HUES48 (cell line): Measurements from ENCODE around the gene CLSTN2.

ENCODE experiments used
- H3K27ac ChIP-seq: one replicate; pipeline ENCODE4 v1.7.0; 2013; ENCODE audit warnings: low read depth, low read length, inconsistent platforms
- H3K27me3 ChIP-seq: 2 replicates; pipeline ENCODE4 v1.6.1; 2013; ENCODE audit warnings: mild to moderate bottlenecking, low read length; ENCODE audit not compliant: control insufficient read depth, insufficient read depth
- H3K36me3 ChIP-seq: 2 replicates; pipeline ENCODE4 v1.6.1; 2013; ENCODE audit warnings: low read length; ENCODE audit not compliant: control insufficient read depth, insufficient read depth
- H3K4me1 ChIP-seq: 2 replicates; pipeline ENCODE4 v1.6.1; 2013; ENCODE audit warnings: mild to moderate bottlenecking, low read length; ENCODE audit not compliant: control insufficient read depth, insufficient read depth
- H3K4me3 ChIP-seq: 2 replicates; pipeline ENCODE4 v1.5.1; 2013; ENCODE audit warnings: mild to moderate bottlenecking, low read depth, low read length
- H3K9ac ChIP-seq: 2 replicates; pipeline ENCODE4 v1.6.1; 2013; ENCODE audit warnings: mild to moderate bottlenecking, low read depth, low read length, moderate library complexity
- H3K9me3 ChIP-seq: 2 replicates; pipeline ENCODE4 v1.6.1; 2013; ENCODE audit warnings: low read length; ENCODE audit not compliant: control insufficient read depth, insufficient read depth

Gene CLSTN2

DNA sequence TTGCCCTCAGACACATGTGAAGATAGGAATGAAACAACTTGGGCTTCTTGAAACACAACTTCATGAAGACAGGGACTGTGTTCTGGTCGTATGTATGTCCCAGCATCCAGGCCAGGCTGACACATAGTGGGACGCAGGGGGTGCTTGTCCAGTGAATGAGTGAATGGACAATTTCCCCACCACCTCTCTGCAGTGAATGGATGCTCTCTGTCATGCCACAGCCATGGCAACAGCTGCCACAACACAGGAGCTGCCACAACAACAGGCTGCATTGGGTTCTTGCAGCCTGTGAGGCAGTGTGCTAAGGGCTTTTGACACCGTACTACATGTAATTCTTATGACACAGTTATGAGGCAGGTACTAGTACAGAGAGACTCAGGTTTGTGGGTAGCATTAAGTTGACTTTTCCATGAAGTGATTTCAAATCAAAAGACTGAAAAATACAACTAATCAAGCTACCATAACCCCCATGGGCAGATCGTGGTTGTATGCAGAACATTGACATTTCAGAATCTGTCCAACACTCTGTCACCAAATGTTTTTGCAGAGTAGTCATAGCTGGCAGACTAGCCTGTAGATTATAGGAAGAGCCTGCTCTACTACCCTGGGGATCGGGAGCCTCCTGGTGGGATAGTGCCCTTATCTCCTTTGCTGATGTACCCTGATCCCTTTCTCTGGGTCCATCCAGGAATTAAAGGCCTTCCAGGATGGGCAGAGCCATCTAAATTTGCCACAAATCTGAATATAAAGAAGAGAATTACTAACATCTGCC, 40.8 kb downstream of the CLSTN2 start:
- Histone ChIP-seq H3K9ac (no peak overlapping the region), H3K27ac (no peak overlapping the region), H3K4me3 (no peak overlapping the region), H3K9me3 (no peaks in the 10 kb centered on the region), H3K27me3 (no peaks in the 10 kb centered on the region), H3K4me1 (no peaks in the 10 kb centered on the region), H3K36me3 (no peaks in the 10 kb centered on the region)

DNA sequence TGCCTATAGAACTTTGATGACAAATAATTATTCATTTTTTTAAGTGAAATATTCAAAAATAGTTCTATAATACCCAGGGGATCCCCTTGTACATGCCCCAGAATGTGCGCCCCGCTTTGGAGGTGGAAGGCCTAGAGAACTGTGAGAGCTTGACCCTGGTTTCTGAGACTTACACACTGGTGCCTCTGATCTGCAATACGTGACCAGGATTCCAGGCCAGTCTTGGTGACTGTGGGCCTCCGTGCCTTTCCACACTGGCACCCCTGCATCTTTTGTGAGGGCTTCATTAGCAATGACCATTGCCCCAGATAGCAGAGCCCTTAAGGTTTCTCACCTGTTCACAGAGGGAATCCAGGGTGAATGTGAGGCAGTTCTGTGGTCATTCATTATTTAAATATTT, 44.0 kb downstream of the CLSTN2 start:
- no peaks in the 10 kb centered on the region for H3K36me3 ChIP-seq
- H3K9ac ChIP-seq = no peak overlapping the region
- no peaks in the 10 kb centered on the region for H3K4me1 ChIP-seq
- H3K27ac ChIP-seq = no peak overlapping the region
- H3K27me3 ChIP-seq = no peaks in the 10 kb centered on the region; the same call in 1 of the 2 replicates
- H3K4me3 ChIP-seq = no peak overlapping the region
- no peaks in the 10 kb centered on the region for H3K9me3 ChIP-seq

DNA sequence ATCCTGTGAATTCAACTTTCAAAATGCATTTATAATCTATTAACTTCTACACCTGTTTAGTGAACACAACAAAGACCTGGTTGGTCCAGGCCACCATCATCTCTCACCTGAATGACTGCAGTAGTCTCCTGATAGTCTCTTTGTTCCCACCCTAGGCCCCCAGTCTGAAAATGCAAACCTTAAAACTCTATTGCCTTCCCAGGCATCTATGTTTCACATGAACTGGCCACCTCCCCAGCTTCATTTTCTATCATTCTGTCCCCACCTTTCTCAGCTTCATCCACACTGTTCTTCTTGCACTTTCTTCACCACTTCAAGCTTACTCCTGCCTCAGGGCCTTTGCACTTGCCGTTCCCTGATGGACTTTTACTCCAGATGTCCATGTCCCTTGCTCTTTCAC, 45.0 kb downstream of the CLSTN2 start:
- no peak overlapping the region for H3K9ac ChIP-seq
- no peaks in the 10 kb centered on the region for H3K9me3 ChIP-seq
- H3K4me3 ChIP-seq = no peak overlapping the region

DNA sequence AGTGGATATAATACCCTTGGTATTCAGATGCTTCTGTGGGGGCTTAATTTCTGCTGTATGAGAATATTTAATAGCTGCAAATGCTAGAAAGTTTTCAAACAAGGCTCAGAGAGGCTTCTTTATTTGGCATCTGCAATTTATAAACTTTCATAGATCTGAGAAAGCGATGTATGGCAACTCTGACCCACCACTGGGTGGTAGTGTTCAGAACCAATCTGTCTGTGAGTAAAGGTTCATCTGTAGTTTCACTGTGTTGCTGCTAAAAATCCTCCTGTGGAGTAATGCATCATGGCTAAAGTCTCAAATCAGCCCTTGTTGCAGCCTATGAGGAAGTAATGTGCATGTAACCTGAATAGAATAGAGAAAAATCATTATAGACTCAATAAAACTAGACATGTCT, 47.4 kb downstream of the CLSTN2 start:
- H3K4me1 ChIP-seq = no peaks in the 10 kb centered on the region
- H3K27ac ChIP-seq = no peak overlapping the region
- H3K9ac ChIP-seq = no peak overlapping the region
- no peak overlapping the region for H3K4me3 ChIP-seq
- H3K27me3 ChIP-seq = no peaks in the 10 kb centered on the region; the same call in 1 of the 2 replicates
- H3K36me3 ChIP-seq = no peaks in the 10 kb centered on the region
- no peaks in the 10 kb centered on the region for H3K9me3 ChIP-seq

More for the DNA sequence above, 45.0 kb downstream of the CLSTN2 start:
- H3K27ac ChIP-seq = no peak overlapping the region
- no peaks in the 10 kb centered on the region for H3K4me1 ChIP-seq
- no peaks in the 10 kb centered on the region for H3K36me3 ChIP-seq
- no peaks in the 10 kb centered on the region; the same call in 1 of the 2 replicates for H3K27me3 ChIP-seq

DNA sequence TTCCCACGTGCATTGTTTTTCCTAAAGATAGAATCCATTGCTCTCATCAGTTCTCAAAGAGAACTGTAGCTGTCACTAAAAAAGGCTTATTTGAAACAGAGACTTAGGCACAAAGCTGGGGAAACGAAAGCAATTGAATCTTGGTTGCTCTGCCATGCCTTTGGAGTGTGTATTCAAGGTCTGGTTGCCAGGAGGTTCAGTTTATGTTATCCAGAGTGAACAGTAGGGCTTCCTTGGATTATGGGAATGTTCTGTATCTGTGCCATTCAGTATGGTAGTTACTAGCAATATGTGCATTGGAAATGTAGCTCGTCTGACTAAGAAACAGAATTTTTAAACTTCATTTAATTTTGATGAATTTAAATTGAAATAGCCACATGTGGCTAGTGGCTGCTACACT, 50.6 kb downstream of the CLSTN2 start:
- Histone ChIP-seq H3K4me3 (no peak overlapping the region), H3K36me3 (no peaks in the 10 kb centered on the region), H3K27ac (no peak overlapping the region), H3K9ac (no peak overlapping the region), H3K9me3 (no peaks in the 10 kb centered on the region), H3K27me3 (no peaks in the 10 kb centered on the region; the same call in 1 of the 2 replicates), H3K4me1 (no peaks in the 10 kb centered on the region)

DNA sequence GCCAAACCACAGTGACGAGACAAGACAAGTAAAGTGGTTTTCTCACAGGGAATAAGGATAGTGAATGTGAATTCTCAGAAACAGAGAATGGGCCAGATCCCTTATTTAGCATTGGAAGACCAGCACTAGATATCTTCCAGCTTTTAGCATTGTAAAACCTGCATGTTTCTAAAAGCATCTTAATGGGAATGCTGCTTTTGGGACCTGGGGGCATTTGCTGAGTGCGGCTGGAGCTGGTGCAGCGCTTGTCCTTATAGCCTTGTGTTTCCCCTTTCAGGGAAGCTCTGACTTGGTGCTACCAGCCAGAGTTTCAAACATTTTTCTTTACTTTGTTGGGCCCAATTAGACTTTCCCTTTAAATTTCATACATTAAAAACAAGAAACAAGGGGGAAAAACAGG, 52.9 kb downstream of the CLSTN2 start:
- Histone ChIP-seq H3K9me3 (no peaks in the 10 kb centered on the region), H3K27me3 (no peaks in the 10 kb centered on the region; the same call in 1 of the 2 replicates), H3K4me3 (no peak overlapping the region), H3K36me3 (no peaks in the 10 kb centered on the region), H3K4me1 (no peaks in the 10 kb centered on the region), H3K9ac (no peak overlapping the region), H3K27ac (no peak overlapping the region)

DNA sequence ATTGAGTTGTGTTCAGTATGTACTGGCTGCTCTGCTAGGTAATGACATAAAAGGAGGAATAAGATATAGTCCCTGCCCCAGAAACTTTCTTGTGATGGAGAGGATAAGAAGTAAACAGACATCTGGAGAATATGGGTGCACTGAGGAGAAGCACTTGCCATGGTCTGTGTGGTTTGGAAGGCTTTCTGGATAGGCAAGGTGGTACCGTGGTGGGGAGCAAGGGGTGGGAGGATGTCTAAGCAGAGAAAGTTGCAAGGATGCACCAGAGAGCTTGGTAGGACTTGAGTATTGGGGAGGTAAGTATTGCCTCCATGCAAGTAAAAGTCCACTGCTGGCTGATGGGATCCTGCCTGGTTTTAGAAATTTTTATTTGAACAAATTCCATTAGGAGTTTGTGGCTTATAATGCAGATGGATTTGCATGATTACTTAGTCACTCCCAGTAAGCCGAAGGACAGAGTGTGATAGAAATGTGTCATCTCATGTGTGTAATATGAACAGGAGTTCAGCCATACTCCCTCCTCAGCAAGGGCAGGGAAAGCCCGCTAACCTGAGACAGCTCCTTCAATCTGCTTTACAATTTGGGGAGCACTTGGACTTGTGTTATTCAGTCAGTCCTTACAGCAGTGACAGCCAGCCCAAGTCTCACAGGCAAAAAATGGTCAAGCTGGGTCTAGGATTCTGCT, 53.6 kb downstream of the CLSTN2 start:
- Histone ChIP-seq H3K27ac (no peak overlapping the region), H3K9ac (no peak overlapping the region), H3K4me1 (no peaks in the 10 kb centered on the region), H3K9me3 (no peaks in the 10 kb centered on the region), H3K4me3 (no peak overlapping the region), H3K36me3 (no peaks in the 10 kb centered on the region), H3K27me3 (no peaks in the 10 kb centered on the region; the same call in 1 of the 2 replicates)

DNA sequence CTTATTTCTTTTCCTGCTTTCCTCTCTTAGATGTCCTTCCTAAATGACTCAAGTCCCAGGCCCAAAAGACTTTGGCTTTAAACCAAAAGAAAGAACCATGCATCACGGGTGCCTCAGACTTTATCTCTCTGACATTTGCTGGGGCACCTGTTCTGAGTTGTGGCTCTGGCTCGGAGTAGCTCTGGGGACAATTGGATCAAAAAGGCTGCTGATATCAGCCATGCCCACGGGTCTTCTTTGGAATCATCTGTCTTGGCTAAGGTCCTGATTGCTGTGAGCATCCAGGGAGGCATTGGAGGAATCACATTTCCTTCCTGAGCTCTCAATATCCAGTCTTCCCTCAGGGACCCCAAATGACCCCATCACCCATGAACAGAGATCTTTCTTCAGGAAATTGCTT, 59.9 kb downstream of the CLSTN2 start:
- H3K9me3 ChIP-seq = no peaks in the 10 kb centered on the region
- H3K27me3 ChIP-seq = no peaks in the 10 kb centered on the region
- no peak overlapping the region for H3K27ac ChIP-seq
- H3K4me1 ChIP-seq = no peaks in the 10 kb centered on the region
- H3K9ac ChIP-seq = no peak overlapping the region
- H3K4me3 ChIP-seq = no peak overlapping the region
- no peaks in the 10 kb centered on the region for H3K36me3 ChIP-seq

DNA sequence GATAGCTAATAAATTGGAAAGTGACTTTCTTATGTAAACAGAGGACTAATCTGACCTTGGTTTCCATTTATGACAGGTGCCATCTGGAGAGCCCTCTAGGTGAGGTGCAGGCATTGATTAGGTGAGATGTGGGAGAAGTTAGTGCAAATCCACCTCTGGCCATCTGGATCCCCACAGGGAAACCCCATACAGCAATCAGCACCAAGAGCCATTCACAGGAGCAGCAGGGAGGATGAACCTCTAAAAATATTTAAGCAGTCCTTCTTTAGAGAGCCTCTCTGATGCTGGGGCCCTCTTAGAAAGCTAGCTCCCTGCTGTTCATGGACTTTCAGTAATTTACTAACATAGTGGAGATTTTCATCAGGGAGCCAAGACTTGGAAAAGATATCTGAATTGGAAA, 69.3 kb downstream of the CLSTN2 start:
- Histone ChIP-seq H3K36me3 (no peaks in the 10 kb centered on the region), H3K27ac (no peak overlapping the region), H3K4me3 (no peak overlapping the region), H3K9me3 (no peaks in the 10 kb centered on the region), H3K4me1 (peaks cover 5% of the 10 kb centered on the region; the same call in 1 of the 2 replicates), H3K9ac (no peak overlapping the region), H3K27me3 (no peaks in the 10 kb centered on the region)

DNA sequence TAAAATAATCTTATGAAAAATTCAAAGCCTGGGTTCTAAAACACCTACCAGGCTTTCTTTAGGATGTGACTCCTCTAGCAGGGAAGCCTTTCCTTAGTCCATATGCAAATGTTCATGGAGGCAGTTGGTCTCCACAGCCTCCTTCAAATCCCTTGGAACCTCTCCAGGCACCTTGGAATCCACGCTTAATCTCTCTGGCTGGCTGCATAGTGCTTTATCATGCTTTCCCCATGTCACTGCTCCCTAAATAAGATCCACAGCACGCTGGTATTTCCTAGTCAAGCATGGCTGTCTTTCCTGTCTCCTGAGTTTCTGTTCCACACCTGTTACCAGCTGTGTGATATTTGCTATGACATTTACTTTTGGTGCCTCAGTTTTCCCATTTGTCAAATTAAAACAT, 71.3 kb downstream of the CLSTN2 start:
- Histone ChIP-seq H3K27ac (no peak overlapping the region), H3K4me3 (no peak overlapping the region), H3K9ac (no peak overlapping the region), H3K4me1 (peaks cover 5% of the 10 kb centered on the region; the same call in 1 of the 2 replicates), H3K27me3 (no peaks in the 10 kb centered on the region), H3K9me3 (no peaks in the 10 kb centered on the region), H3K36me3 (no peaks in the 10 kb centered on the region)

DNA sequence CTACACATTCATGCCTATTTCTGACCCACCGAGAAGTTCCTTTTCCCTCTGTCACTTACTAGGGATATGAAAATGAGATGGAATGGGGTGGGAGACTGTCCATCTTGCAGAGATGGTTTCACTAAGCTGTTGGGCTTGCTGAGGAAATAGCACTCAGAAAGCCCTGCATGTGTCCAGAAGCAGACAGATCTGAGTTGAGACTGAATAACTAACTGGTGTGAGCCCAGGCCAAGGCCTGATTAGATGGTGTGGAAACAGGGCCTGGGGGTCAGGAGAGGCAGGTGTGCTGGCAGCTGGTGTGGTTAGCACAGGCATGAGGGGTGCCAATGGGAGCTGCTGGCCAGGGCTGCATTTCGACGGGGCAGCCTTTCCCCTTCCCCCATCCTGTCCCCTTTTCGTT, 72.1 kb downstream of the CLSTN2 start:
- no peaks in the 10 kb centered on the region for H3K9me3 ChIP-seq
- H3K4me3 ChIP-seq = no peak overlapping the region
- peaks cover 5% of the 10 kb centered on the region; the same call in 1 of the 2 replicates for H3K4me1 ChIP-seq
- H3K27me3 ChIP-seq = no peaks in the 10 kb centered on the region
- H3K9ac ChIP-seq = no peak overlapping the region
- no peaks in the 10 kb centered on the region for H3K36me3 ChIP-seq
- H3K27ac ChIP-seq = no peak overlapping the region
